Epithelial cell of proximal tubule (primary cell): Measurements from ENCODE around the gene MOGAT3. TPM values are rescaled to one million over a fixed set of nuclear protein-coding genes. Genes with fewer than 3 reads are reported as not detected.

Experiments used
- DNase-seq: peaks from one replicate; pipeline ENCODE4 v3.0.0-alpha.2; 2011; ENCODE audit warnings: low read depth
- H3K4me3 ChIP-seq: 2 replicates; pipeline ENCODE4 v1.5.1; 2011; ENCODE audit warnings: low read depth, mild to moderate bottlenecking, low read length
- total RNA-seq: library from RNA; depleted of rRNA; stranded (reverse); fragments of >200 nt; gene quantifications from 2 replicates; pipeline ENCODE4 v1.2.3, GENCODE V29; 2015
- TF ChIP-seq, protein P1 (sequence below): conservative IDR thresholded peaks from 2 replicates; pipeline ENCODE4 v1.5.1; 2012; ENCODE audit warnings: low read depth, mild to moderate bottlenecking, low read length

Gene MOGAT3
- total RNA-seq, 1 donor from 2014 or later: not detected

DNA sequence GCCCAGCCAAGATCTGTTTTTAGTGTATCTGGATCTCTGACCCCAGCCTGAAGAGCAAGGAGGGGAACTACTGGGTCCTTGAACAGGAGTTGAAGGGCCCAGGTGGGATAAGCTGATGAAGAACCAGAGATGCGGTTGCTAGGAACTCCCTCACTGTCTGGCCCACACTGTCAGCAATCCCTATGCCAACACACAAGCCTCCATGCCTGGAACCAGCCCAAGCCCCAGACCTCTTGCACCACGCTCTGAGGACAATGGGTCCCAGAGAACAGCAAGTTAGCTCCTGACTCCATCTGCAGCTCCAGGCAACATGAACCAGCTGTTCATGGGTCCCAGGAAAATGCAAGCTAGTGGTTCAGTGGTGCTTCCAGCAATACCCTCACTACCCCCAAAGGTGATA is 23.2 kb downstream of the MOGAT3 start:
- H3K4me3 ChIP-seq: no peak overlapping the region
- TF ChIP-seq, protein P1, sequence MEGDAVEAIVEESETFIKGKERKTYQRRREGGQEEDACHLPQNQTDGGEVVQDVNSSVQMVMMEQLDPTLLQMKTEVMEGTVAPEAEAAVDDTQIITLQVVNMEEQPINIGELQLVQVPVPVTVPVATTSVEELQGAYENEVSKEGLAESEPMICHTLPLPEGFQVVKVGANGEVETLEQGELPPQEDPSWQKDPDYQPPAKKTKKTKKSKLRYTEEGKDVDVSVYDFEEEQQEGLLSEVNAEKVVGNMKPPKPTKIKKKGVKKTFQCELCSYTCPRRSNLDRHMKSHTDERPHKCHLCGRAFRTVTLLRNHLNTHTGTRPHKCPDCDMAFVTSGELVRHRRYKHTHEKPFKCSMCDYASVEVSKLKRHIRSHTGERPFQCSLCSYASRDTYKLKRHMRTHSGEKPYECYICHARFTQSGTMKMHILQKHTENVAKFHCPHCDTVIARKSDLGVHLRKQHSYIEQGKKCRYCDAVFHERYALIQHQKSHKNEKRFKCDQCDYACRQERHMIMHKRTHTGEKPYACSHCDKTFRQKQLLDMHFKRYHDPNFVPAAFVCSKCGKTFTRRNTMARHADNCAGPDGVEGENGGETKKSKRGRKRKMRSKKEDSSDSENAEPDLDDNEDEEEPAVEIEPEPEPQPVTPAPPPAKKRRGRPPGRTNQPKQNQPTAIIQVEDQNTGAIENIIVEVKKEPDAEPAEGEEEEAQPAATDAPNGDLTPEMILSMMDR: no peak
- DNase-seq: no peak

DNA sequence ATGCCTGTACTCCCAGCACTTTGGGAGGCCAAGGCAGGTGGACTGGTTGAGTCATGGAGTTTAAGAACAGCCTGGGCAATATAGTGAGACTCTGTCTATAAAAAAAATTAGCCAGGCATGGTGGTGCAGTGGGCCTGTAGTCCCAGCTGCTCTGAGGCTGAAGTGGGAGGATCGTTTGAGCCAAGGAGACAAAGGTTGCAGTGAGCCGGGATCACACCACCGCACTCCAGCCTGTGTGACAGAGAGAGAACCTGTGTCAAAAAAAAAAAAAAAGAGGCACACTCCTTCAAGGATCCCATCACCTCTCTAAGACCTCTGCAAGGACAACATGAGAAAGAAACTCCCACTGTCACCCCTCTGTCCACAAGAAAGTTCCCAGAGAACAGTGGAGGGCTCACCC is 25.2 kb downstream of the MOGAT3 start:
- TF ChIP-seq, protein P1: no peak
- no peak overlapping the region for H3K4me3 ChIP-seq
- no peak for DNase-seq

DNA sequence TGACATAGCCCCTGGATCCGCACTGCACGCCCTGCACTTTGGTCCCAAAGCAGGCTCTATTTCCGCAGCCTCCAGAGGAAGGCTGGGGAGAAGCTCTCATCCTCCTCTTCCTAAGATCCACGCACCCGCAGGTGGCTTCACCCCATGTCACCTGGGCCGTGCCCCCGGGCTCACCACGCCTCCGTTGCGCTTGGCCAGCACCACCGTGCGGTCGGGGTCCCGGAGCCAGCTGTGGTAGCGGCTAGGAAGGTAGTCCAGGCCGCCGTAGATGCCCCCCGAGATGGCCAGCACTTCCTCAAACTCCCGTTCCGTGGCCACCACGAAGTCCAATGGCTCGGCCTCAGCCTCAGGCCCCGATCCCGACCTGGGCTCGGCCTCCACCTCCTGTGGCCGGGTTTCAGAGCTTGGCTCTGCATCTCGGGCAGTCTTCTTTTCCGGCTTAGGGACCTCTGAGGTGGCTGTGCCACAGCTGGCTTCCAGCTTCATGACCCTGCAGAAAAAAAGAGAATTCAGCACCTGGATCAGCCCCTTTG is 26.4 kb downstream of the MOGAT3 start:
- H3K4me3 ChIP-seq: no peak overlapping the region
- TF ChIP-seq, protein P1: no peak
- no peak for DNase-seq

DNA sequence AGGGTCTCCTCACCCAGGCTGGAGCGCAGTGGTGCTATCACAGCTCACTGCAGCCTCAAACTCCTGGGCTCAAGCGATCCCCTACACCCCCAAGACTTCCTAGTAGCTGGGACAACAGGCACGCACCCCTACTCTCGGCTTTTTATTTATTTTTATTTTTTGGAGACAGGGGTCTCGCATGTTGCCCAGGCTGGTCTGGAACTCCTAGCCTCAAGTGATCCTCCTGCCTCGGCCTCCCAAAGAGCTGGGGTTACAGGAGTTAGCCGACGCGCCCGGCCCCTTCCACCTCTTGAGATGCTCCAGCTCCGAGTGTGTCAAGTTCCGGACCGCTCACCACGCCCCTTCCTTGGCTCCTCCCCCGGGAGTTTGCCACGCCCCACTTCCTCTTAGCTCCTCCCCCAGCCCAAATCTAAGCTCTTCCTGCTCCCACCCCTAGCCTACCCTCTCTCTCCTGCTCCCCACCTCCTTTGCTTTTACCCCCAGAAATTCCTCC is 27.0 kb downstream of the MOGAT3 start:
- H3K4me3 ChIP-seq: peak overlapping the region; percentile 50
- no peak for DNase-seq
- TF ChIP-seq, protein P1: no peak

DNA sequence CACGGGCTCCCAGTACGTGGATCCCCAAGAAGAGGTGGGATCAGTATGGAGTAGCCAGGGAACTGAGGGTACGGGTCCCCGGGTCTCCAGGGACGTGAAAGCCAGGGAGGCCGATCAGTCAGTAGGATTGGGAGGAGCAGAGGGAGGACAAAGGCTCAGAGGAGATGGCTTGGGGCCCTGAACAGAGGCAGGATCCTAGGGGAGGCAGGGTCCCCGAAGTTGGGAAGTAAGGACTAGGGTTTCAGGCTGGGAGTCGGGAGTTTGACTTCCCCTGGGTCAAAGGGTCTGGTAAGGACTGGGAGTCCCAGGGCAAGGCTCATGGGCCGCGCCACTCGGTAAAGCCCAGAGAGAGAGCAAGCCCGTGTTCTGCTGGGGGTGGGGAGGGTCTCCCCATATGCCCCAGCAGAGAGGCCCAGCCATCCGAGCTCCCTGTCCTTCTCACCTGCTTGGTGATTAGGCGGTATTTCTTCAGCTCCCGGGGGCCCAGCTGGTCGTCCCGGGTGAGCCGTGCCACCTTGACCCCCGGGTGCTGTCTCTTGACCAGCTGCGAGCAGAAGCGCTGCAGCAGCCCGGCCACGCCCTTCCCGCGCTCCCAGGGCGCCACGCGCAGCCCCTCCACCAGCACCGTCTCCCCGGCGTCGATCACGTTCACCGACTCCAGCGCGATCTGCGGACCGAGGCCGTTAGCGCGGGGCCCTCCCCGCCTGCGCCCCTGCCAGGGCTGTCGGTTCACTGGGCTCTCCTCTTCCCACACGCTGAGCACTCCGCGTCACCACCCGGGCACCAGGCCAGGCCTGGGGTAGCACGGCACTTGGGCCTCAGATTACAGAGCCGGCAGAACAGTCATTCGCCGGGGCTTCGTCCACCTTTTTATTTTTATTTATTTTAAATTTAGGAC is 27.7 kb downstream of the MOGAT3 start:
- H3K4me3 ChIP-seq: peak overlapping the region; percentile 50
- no peak for DNase-seq
- TF ChIP-seq, protein P1: no peak

DNA sequence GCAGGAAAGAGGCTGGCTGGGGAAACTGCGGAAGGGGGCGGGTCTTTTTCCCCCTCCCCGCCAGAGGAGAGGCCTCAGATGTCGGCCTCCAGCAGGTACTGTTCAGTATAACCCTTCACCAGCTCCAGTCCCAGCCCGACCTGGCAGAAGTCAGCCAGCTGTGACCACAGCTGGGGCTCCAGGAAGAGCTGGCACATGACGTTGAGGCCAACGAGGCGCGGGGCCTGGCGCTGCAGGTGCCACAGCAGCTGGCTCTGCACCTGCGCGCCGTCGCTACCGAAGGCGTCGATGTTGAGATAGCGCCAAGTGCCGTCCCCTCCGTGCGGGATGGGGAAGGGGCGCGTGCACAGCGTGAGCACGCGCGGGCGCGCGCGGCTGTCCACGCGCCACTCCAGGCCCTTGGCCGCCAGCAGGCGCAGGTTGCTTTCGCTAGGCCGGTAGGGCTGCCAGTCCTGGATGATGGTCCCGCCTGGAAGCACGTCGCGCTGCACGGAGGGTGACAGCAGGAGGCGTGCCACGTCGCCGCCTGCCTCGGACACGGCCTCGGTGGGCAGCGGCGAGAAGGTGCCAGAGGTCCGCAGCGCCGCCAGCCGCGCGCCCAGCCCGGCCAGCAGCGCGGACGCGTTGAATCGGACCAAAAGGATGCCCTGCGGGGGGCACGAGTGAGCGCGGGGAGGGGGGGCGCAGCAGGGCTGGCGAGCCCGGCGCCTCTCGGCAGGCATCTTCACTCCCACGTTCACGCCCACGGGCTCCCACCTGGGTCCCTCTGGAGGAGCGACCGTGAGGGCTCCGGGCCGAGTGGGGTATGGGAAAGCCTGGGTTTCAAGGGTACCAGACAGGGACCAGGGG is 28.6 kb downstream of the MOGAT3 start:
- peak overlapping the region; percentile 50 for H3K4me3 ChIP-seq
- DNase-seq: no peak
- TF ChIP-seq, protein P1: no peak
